Measurements from ENCODE around the gene ZNF587B. TPM values are rescaled to one million over a fixed set of nuclear protein-coding genes. Genes with fewer than 3 reads are reported as not detected.
"Not testable (repeated sequence)": the region's sequence is repeated elsewhere in the genome, so short reads cannot be mapped to it uniquely, and the experiment has no call there.

The ZNF587B gene
- total RNA-seq, 2 experiments from 2014 or later = 14.2 to 15.2 TPM

DNA sequence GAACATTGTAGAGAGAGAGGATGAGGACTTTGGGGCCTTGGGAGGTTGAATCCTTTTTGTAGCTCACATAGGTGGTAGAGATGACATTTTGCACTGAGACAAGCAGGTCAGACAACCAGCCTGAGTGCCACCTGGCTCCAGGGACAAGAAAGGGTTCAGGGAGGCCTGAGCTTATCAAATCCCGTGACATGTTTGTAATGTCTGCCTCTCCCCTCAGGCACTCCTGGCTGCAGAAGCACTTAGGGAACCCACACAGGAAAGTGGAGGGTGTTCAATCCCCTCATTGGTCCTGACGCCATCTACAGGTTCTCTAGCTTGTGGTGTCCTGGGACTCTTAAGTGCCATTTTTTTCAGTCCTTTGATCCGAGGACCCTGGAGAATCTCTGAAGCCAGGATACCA, 9.0 kb upstream of the ZNF587B start:
- POLR2A ChIA-PET; H3K9me3 Mint-ChIP-seq; intact Hi-C loops (cut with micrococcal nuclease); H3K27me3 Mint-ChIP-seq; CTCF ChIA-PET; DNase-seq: not testable (repeated sequence)
- Mint-ChIP-seq H3K36me3 (peaks cover 36% of the 10 kb centered on the region), H3K27ac (peak overlapping the region; percentile 95), H3K4me1 (ENCODE audit: low read depth) (peaks cover 44% of the 10 kb centered on the region), H3K4me3 (peak overlapping the region; percentile 98)

- H3K27ac Mint-ChIP-seq; H3K9me3 Mint-ChIP-seq; CTCF ChIA-PET; H3K4me3 Mint-ChIP-seq; POLR2A ChIA-PET; DNase-seq; intact Hi-C loops (cut with micrococcal nuclease); H3K27me3 Mint-ChIP-seq: not testable (repeated sequence)
- H3K4me1 Mint-ChIP-seq (ENCODE audit: low read depth) = peaks cover 45% of the 10 kb centered on the region
- peaks cover 38% of the 10 kb centered on the region for H3K36me3 Mint-ChIP-seq
These were observed 8.6 kb upstream of the ZNF587B start for GRCh38 chr19:57821501-57821900.

GRCh38 chr19:57823155-57823554, 6.9 kb upstream of the ZNF587B start:
- peak overlapping the region; percentile 11 for H3K27ac Mint-ChIP-seq
- POLR2A ChIA-PET; H3K27me3 Mint-ChIP-seq; DNase-seq; H3K4me3 Mint-ChIP-seq; intact Hi-C loops (cut with micrococcal nuclease); H3K9me3 Mint-ChIP-seq; CTCF ChIA-PET: not testable (repeated sequence)
- H3K4me1 Mint-ChIP-seq (ENCODE audit: low read depth) = peaks cover 45% of the 10 kb centered on the region
- peaks cover 43% of the 10 kb centered on the region for H3K36me3 Mint-ChIP-seq

GRCh38 chr19:57823608-57824007, 6.5 kb upstream of the ZNF587B start:
- Mint-ChIP-seq H3K4me1 (ENCODE audit: low read depth) (peaks cover 41% of the 10 kb centered on the region), H3K36me3 (peaks cover 43% of the 10 kb centered on the region), H3K27ac (peak overlapping the region; percentile 11)
- CTCF ChIA-PET; DNase-seq; POLR2A ChIA-PET; H3K4me3 Mint-ChIP-seq; H3K27me3 Mint-ChIP-seq; H3K9me3 Mint-ChIP-seq; intact Hi-C loops (cut with micrococcal nuclease): not testable (repeated sequence)

DNA sequence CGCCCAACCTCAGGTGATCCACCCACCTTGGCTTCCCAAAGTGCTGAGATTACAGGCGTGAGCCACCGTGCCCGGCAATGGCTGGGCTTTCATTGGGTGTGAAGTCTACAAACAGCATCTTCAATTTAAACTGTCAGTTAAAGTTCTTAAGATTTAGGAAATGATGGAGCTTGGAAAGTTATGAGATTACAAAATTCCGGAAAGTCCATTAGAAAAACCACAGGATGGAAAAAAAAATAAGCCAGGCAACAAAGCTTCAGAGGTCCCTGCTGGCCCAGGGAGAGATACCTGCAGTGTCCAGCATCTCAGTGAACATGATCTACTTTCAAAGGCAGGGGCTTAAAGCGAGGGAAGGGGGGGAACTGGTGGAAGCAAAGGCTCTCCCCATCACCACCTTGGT, 4.6 kb upstream of the ZNF587B start:
- Mint-ChIP-seq H3K9me3 (peaks cover 2% of the 10 kb centered on the region), H3K27ac (no peak overlapping the region), H3K4me1 (ENCODE audit: low read depth) (peaks cover 43% of the 10 kb centered on the region), H3K4me3 (no peak overlapping the region), H3K27me3 (no peaks in the 10 kb centered on the region), H3K36me3 (peaks cover 49% of the 10 kb centered on the region)
- ChIA-PET POLR2A (no interaction called here), CTCF (no interaction called here)
- no peak for DNase-seq
- intact Hi-C loops (cut with micrococcal nuclease) = no loop called here

- no peaks in the 10 kb centered on the region for H3K27me3 Mint-ChIP-seq
- DNase-seq = no peak
- no peak overlapping the region for H3K27ac Mint-ChIP-seq
- CTCF ChIA-PET = interaction anchor here (0.7 to 1.3 kb wide), 2 partner anchors 9 to 21 kb away, joined by 3 read pairs; no protein-coding TSS in a partner anchor
- H3K4me3 Mint-ChIP-seq = no peak overlapping the region
- H3K4me1 Mint-ChIP-seq (ENCODE audit: low read depth) = peaks cover 23% of the 10 kb centered on the region
- H3K36me3 Mint-ChIP-seq = peaks cover 32% of the 10 kb centered on the region
- POLR2A ChIA-PET = no interaction called here
- peaks cover 2% of the 10 kb centered on the region for H3K9me3 Mint-ChIP-seq
- intact Hi-C loops (cut with micrococcal nuclease) = no loop called here
These were observed 783 bp upstream of the ZNF587B start for GRCh38 chr19:57829316-57829715.

DNA sequence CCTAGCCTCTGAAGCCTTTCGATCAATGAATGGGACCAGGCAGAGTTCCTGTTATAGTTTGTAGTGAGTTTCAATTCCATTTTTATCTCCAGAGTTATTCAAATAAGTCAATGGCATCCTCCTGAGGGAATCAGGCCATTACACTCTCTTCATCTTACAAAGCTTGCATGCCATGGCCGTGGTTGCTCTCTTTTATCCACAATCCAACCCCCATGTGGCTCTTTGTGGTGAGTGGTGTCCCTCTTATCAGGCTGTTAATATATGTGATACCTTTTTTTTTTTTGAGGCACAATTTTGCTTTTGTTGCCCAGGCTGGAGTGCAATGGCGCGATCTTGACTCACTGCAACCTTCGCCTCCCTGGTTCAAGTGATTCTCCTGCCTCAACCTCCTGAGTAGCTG, 6.9 kb downstream of the ZNF587B start:
- H3K4me3 Mint-ChIP-seq; H3K27me3 Mint-ChIP-seq; DNase-seq; intact Hi-C loops (cut with micrococcal nuclease); CTCF ChIA-PET; POLR2A ChIA-PET; H3K9me3 Mint-ChIP-seq; H3K27ac Mint-ChIP-seq: not testable (repeated sequence)
- Mint-ChIP-seq H3K4me1 (ENCODE audit: low read depth) (peaks cover 16% of the 10 kb centered on the region), H3K36me3 (peaks cover 26% of the 10 kb centered on the region)

DNA sequence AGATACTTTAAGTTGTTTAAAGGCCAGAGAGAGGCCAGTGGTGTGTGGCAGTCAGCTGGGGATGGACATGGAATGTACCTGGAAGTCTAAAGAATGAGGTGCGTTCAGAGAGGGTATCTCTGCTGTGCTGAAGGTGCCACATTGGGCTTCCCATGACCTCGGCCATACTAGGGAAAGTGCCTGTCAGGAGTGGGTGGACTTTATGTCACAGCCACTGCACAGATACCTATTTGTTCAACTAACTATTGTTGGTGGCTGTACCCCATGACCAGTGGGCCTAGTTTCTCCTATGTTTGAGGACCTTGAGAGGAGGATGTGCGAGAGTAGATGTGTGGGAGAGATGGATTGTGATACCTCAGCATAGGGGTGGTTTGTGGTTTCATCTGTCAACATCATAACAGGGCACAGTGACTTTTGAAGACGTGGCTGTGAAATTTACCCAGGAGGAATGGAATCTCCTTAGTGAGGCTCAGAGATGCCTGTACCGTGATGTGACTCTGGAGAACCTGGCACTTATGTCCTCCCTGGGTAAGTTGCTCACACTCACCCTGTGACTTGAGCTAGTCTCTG, 8.6 kb downstream of the ZNF587B start:
- POLR2A ChIA-PET; H3K9me3 Mint-ChIP-seq; H3K27me3 Mint-ChIP-seq; DNase-seq; CTCF ChIA-PET; intact Hi-C loops (cut with micrococcal nuclease); H3K4me3 Mint-ChIP-seq: not testable (repeated sequence)
- Mint-ChIP-seq H3K36me3 (peaks cover 37% of the 10 kb centered on the region), H3K27ac (peak overlapping the region; percentile 26), H3K4me1 (ENCODE audit: low read depth) (peaks cover 11% of the 10 kb centered on the region)

DNA sequence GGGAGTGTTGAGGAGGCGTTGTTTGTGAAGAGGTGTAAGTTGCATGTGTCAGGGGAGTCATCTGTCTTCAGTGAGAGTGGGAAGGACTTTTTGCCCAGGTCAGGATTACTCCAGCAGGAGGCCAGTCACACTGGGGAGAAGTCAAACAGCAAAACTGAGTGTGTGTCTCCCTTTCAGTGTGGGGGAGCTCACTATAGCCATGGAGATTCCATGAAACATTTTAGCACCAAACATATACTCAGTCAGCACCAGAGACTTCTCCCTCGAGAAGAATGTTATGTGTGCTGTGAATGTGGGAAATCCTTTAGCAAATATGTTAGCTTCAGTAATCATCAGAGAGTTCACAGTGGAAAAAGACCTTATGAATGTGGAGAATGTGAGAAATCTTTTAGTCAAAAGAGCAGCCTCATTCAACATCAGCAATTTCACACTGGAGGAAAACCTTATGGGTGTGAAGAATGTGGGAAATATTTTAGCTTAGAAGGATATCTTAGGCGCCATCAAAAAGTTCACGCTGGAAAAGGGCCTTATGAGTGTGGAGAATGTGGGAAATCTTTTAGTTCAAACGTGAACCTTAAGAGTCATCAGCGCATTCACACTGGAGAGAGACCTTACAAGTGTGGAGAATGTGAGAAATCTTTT, 11.1 kb downstream of the ZNF587B start:
- Mint-ChIP-seq H3K4me1 (ENCODE audit: low read depth) (peaks cover 11% of the 10 kb centered on the region), H3K4me3 (no peak overlapping the region), H3K27ac (no peak overlapping the region), H3K27me3 (no peaks in the 10 kb centered on the region), H3K36me3 (peaks cover 50% of the 10 kb centered on the region), H3K9me3 (no peaks in the 10 kb centered on the region)
- POLR2A ChIA-PET = no interaction called here
- intact Hi-C loops (cut with micrococcal nuclease) = no loop called here
- DNase-seq = no peak
- CTCF ChIA-PET = no interaction called here

DNA sequence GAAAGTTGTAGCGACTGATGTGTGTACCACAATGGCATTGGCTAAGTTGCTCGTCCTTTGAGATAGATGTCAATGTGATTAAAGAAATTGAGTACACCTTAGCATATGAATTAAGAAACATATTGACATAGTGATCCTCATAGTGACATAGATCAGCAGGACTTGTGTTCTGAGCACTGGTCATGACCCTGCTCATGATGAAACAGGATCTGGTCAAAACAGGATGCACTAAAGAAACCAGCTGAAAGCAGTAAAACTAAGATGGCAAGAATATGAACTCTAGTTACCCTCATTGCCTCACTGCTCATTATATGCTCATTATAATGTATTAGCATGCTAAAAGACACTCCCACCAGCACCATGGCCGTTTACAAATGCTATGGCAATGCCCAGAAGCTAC, 17.1 kb downstream of the ZNF587B start:
- H3K27ac Mint-ChIP-seq, H3K4me3 Mint-ChIP-seq, H3K9me3 Mint-ChIP-seq, POLR2A ChIA-PET, H3K27me3 Mint-ChIP-seq, DNase-seq, CTCF ChIA-PET: not testable (repeated sequence)
- intact Hi-C loops (cut with micrococcal nuclease) = loop anchor here (5.0 kb wide), 1 partner anchor 35 kb away; the partner anchor contains the start of gene ZNF552
- Mint-ChIP-seq H3K36me3 (peaks cover 45% of the 10 kb centered on the region), H3K4me1 (ENCODE audit: low read depth) (peaks cover 19% of the 10 kb centered on the region)

DNA sequence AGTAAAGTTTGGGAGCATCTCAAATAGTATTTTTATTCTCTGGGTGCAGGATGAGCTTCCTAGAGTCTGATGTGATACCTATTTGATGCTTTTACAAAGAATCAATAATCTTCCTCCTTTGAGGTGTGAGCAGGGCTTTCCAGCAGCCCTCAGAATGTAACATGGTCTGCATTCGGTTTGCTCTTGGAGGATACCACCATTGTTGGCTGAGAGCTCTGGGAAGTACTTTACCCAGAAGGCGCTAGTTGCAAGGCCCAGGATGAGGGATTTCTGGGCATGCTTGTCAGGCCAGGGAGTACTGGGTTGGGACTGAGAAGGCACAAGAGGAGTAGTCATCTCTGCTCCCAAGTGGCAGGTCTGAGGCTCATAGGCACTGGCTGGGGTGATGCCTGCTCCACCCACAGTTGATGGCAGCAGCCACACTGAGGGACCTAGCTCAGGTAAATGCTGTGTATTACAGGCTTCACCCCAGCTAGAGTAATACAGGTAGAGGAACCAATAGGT, 19.1 kb downstream of the ZNF587B start:
- H3K4me3 Mint-ChIP-seq = peak overlapping the region; percentile 89
- POLR2A ChIA-PET = interaction anchor here (0.6 to 1.5 kb wide), 3 partner anchors 30 to 155 kb away, joined by 3 to 4 read pairs (median 3); no protein-coding TSS in a partner anchor
- H3K27me3 Mint-ChIP-seq, CTCF ChIA-PET, DNase-seq: not testable (repeated sequence)
- H3K4me1 Mint-ChIP-seq (ENCODE audit: low read depth) = peaks cover 19% of the 10 kb centered on the region
- peak overlapping the region; percentile 90 for H3K27ac Mint-ChIP-seq
- H3K9me3 Mint-ChIP-seq = peaks cover 10% of the 10 kb centered on the region
- intact Hi-C loops (cut with micrococcal nuclease) = loop anchor here (5.0 kb wide), 1 partner anchor 37 kb away; the partner anchor contains the start of gene ZNF552
- H3K36me3 Mint-ChIP-seq = peaks cover 51% of the 10 kb centered on the region

GRCh38 chr19:57849666-57850473, 19.8 kb downstream of the ZNF587B start, which contains the start of gene ZNF587:
Gene ZNF587 (plus strand): TSS chr19:57849859. CDS start chr19:57850039, 180 bp downstream.
- ChIA-PET POLR2A (interaction anchor here (0.6 to 1.6 kb wide), 4 partner anchors 30 to 154 kb away, joined by 3 to 5 read pairs (median 4); no protein-coding TSS in a partner anchor), CTCF (interaction anchor here (0.6 kb wide), 1 partner anchor 20 kb away, joined by 3 read pairs; the partner anchor contains the start of gene ZNF587B)
- intact Hi-C loops (cut with micrococcal nuclease) = loop anchor here (5.0 kb wide), 1 partner anchor 38 kb away; the partner anchor contains the start of gene ZNF552
- H3K27me3 Mint-ChIP-seq = not testable (repeated sequence)
- peaks cover 19% of the 10 kb centered on the region for H3K4me1 Mint-ChIP-seq (ENCODE audit: low read depth)
- H3K9me3 Mint-ChIP-seq = peaks cover 10% of the 10 kb centered on the region
- H3K27ac Mint-ChIP-seq = peak within 1 kb of the TSS; percentile 90
- H3K4me3 Mint-ChIP-seq = peak within 1 kb of the TSS; percentile 89
- DNase-seq = peak; percentile 85
- peaks cover 51% of the 10 kb centered on the region for H3K36me3 Mint-ChIP-seq

Data from activated CD4-positive, alpha-beta memory T cell treated with anti-CD3 and anti-CD28 coated beads for 36 hours (primary cell).